ENCODE results near the gene SEC16B. TPM values are rescaled to one million over a fixed set of nuclear protein-coding genes. Genes with fewer than 3 reads are reported as not detected.

SEC16B gene
- total and polyA plus RNA-seq, 2 of the 8 experiments (the other 6 are each of a cell fraction or from before 2014, with no cell fraction given) = 0.56 to 0.94 TPM

GRCh38 chr1:177937174-177937770 is 32.6 kb downstream of the SEC16B start:
- no peak overlapping the region for H2BK5ac ChIP-seq (ENCODE audit: low read depth, low read length)
- no peak overlapping the region for H3K56ac ChIP-seq (replicated peaks; ENCODE audit: insufficient read length, low read depth, low read length)
- no peak overlapping the region for H3K23ac ChIP-seq (ENCODE audit: insufficient read length)
- H4K20me1 ChIP-seq (replicated peaks in 1 of 2; ENCODE audit: control insufficient read depth in 1 of 2, insufficient read depth in 2 of 2, low read length in 2 of 2) = no peaks in the 10 kb centered on the region
- H4K8ac ChIP-seq (ENCODE audit: extremely low read depth, insufficient read depth, low read length) = 0 out of 2 replicates have a peak overlapping the region, but pooled peaks have one; percentile 29
- H3K4ac ChIP-seq (replicated peaks; ENCODE audit: insufficient read length, low read depth, low read length) = no peak overlapping the region
- no peaks in the 10 kb centered on the region for H3K9me3 ChIP-seq (ENCODE audit: insufficient read depth in 2 of 2, low read depth in 1 of 2, low read length in 1 of 2)
- no peak overlapping the region for H3K27ac ChIP-seq (ENCODE audit: low read depth, low read length)
- peaks cover 0 to 2% (median under 1%) of the 10 kb centered on the region in 4 experiments; a peak in 1 of 7 replicates for H3K4me1 ChIP-seq (replicated peaks in 1 of 4; ENCODE audit: control insufficient read depth in 3 of 4, insufficient read depth in 4 of 4, low read length in 3 of 4)
- FAIRE-seq (no peak), DNase-seq (ENCODE audit: low read depth in 1 of 2, low spot score in 2 of 2) (no peak)
- H4K5ac ChIP-seq (ENCODE audit: insufficient read length, low read depth, low read length) = no peak overlapping the region
- 81% methylated on average over 9 of the region's 9 CpGs; no CpG with 5 or more reads in 1 of the 2 experiments for WGBS, 2 experiments (ENCODE audit: extremely low coverage in 1 of 2, insufficient coverage in 1 of 2, insufficient read length in 1 of 2, insufficient replicate concordance in 2 of 2, low coverage in 1 of 2, low lambda C conversion rate in 2 of 2, missing lambda C conversion rate in 1 of 2)
- H2AK5ac ChIP-seq (ENCODE audit: low read depth, low read length) = no peak overlapping the region
- H2BK12ac ChIP-seq (ENCODE audit: low read depth, low read length) = no peak overlapping the region
- TF ChIP-seq SRF (IDR thresholded peaks at IDR 0.05; ENCODE audit: low read depth, low read length) (no peak), BRCA1 (IDR thresholded peaks at IDR 0.05; ENCODE audit: low read depth, low read length) (no peak)
- no peak overlapping the region for H3K4me3 ChIP-seq (ENCODE audit: extremely low read depth in 1 of 4, insufficient read depth in 2 of 4, low read depth in 3 of 4, low read length in 4 of 4)
- H3K23me2 ChIP-seq (ENCODE audit: low read depth, low read length) = no peaks in the 10 kb centered on the region
- no peaks in the 10 kb centered on the region; the same call in 1 of the 2 replicates for H3K79me1 ChIP-seq (ENCODE audit: low read depth, low read length)
- no peak overlapping the region for H2BK120ac ChIP-seq (replicated peaks; ENCODE audit: low read depth, low read length)
- H2BK15ac ChIP-seq (ENCODE audit: low read length) = no peak overlapping the region
- no peak overlapping the region for H3K4me2 ChIP-seq (ENCODE audit: insufficient read depth in 1 of 2, low read depth in 2 of 2, low read length in 2 of 2)
- no peak overlapping the region for H2AFZ ChIP-seq (ENCODE audit: low read length)
- H3K27me3 ChIP-seq (replicated peaks in 1 of 4; ENCODE audit: control insufficient read depth in 3 of 4, extremely low read depth in 1 of 4, insufficient read depth in 3 of 4, low read length in 3 of 4) = no peaks in the 10 kb centered on the region
- no peak overlapping the region for H4K91ac ChIP-seq (replicated peaks; ENCODE audit: insufficient read length, low read length)
- H3K9ac ChIP-seq (replicated peaks in 1 of 4; ENCODE audit: extremely low read depth in 1 of 4, low read depth in 3 of 4, low read length in 3 of 4) = no peak overlapping the region; a peak in 1 of 7 replicates
- no peaks in the 10 kb centered on the region for H3K79me2 ChIP-seq (ENCODE audit: control insufficient read depth in 1 of 2, insufficient read depth in 2 of 2, low read length in 2 of 2)
- ChIA-PET CTCF (ENCODE audit: partially characterized antibody) (interaction anchor here (1.0 to 14.8 kb wide), 6 partner anchors 9 to 681 kb away, joined by 3 to 274 read pairs (median 6); no protein-coding TSS in a partner anchor), POLR2A (ENCODE audit: partially characterized antibody) (no interaction called here)
- H3K18ac ChIP-seq (ENCODE audit: extremely low read depth, low read length) = no peak overlapping the region
- no peaks in the 10 kb centered on the region for H3K36me3 ChIP-seq (ENCODE audit: control insufficient read depth in 2 of 4, insufficient read depth in 4 of 4, low read length in 3 of 4)
- H3K14ac ChIP-seq (ENCODE audit: insufficient read length) = no peak overlapping the region
- H2BK20ac ChIP-seq (ENCODE audit: low read length) = no peak overlapping the region

All from H1 (cell line).